ENCODE data around the gene GASK1A.
"Not testable (repeated sequence)": the region's sequence is repeated elsewhere in the genome, so short reads cannot be mapped to it uniquely, and the experiment has no call there.

Gene GASK1A

GRCh38 chr3:43062040-43062563 lies 83.0 kb downstream of the GASK1A start:
- no peak for DNase-seq (ENCODE audit: low spot score)

GRCh38 chr3:43062564-43063040 lies 83.5 kb downstream of the GASK1A start:
- DNase-seq (ENCODE audit: low spot score), result no peak

GRCh38 chr3:43063114-43063513 lies 84.0 kb downstream of the GASK1A start:
- DNase-seq (ENCODE audit: low spot score), result no peak

GRCh38 chr3:43070670-43071069 lies 91.6 kb downstream of the GASK1A start:
- not testable (repeated sequence) for DNase-seq (ENCODE audit: low spot score)

- no peak for DNase-seq (ENCODE audit: low spot score)
Measured at GRCh38 chr3:43071313-43071893, 92.3 kb downstream of the GASK1A start.

- no peak for DNase-seq (ENCODE audit: low spot score)
Measured at GRCh38 chr3:43072361-43072760, 93.2 kb downstream of the GASK1A start.

GRCh38 chr3:43073116-43073835 lies 94.2 kb downstream of the GASK1A start:
- DNase-seq (ENCODE audit: low spot score), result no peak

- no peak for DNase-seq (ENCODE audit: low spot score)
Measured at GRCh38 chr3:43073836-43074220, 94.7 kb downstream of the GASK1A start.

- no peak for DNase-seq (ENCODE audit: low spot score)
Measured at GRCh38 chr3:43074482-43074881, 95.4 kb downstream of the GASK1A start.

GRCh38 chr3:43074901-43075689 lies 96.0 kb downstream of the GASK1A start:
- no peak for DNase-seq (ENCODE audit: low spot score)

- no peak for DNase-seq (ENCODE audit: low spot score)
Measured at GRCh38 chr3:43075904-43076661, 97.0 kb downstream of the GASK1A start.

- DNase-seq (ENCODE audit: low spot score), result no peak
Measured at GRCh38 chr3:43076857-43077256, 97.7 kb downstream of the GASK1A start.

- DNase-seq (ENCODE audit: low spot score), result no peak
Measured at GRCh38 chr3:43077261-43077660, 98.2 kb downstream of the GASK1A start.

- no peak for DNase-seq (ENCODE audit: low spot score)
Measured at GRCh38 chr3:43077707-43078106, 98.6 kb downstream of the GASK1A start.

- no peak for DNase-seq (ENCODE audit: low spot score)
Measured at GRCh38 chr3:43079536-43080332, 100.6 kb downstream of the GASK1A start.

GRCh38 chr3:43080726-43081568 lies 101.8 kb downstream of the GASK1A start:
- DNase-seq (ENCODE audit: low spot score), result no peak

- DNase-seq (ENCODE audit: low spot score), result no peak
Measured at GRCh38 chr3:43081796-43082195, 102.7 kb downstream of the GASK1A start.

- no peak for DNase-seq (ENCODE audit: low spot score)
Measured at GRCh38 chr3:43082457-43082856, 103.3 kb downstream of the GASK1A start.

GRCh38 chr3:43086460-43087165 lies 107.5 kb downstream of the GASK1A start:
- no peak for DNase-seq (ENCODE audit: low spot score)

All from D341Med (cell line).